H9 (cell line): ENCODE data around the gene ARHGEF7. TPM values are rescaled to one million over a fixed set of nuclear protein-coding genes. Genes with fewer than 3 reads are reported as not detected.

Source experiments
- DNase-seq: peaks from one replicate; pipeline ENCODE4 v3.0.0-alpha.2; 2017
- H2AFZ ChIP-seq: one replicate; pipeline ENCODE4 v1.6.1; 2013; ENCODE audit warnings: mild to moderate bottlenecking, low read length, control low read depth, moderate library complexity
- H2AK5ac ChIP-seq: 2 replicates; pipeline ENCODE4 v1.6.1; 2013; ENCODE audit warnings: low read length, control low read depth, mixed read lengths; ENCODE audit not compliant: insufficient read length
- H2BK120ac ChIP-seq: one replicate; pipeline ENCODE4 v1.6.1; 2013; ENCODE audit warnings: low read depth, mild to moderate bottlenecking, low read length, control low read depth, inconsistent platforms; ENCODE audit not compliant: poor library complexity, severe bottlenecking
- H2BK12ac ChIP-seq: 2 replicates; pipeline ENCODE4 v1.6.1; 2013; ENCODE audit warnings: low read length, control low read depth, mixed read lengths, low read depth; ENCODE audit not compliant: insufficient read length
- H2BK15ac ChIP-seq: 2 replicates; pipeline ENCODE4 v1.6.1; 2013; ENCODE audit warnings: low read depth, low read length, control low read depth
- H2BK20ac ChIP-seq: one replicate; pipeline ENCODE4 v1.6.1; 2013; ENCODE audit warnings: low read depth, mild to moderate bottlenecking, low read length, control low read depth, inconsistent platforms; ENCODE audit not compliant: poor library complexity, severe bottlenecking
- H2BK5ac ChIP-seq: 2 replicates; pipeline ENCODE4 v1.6.1; 2013; ENCODE audit warnings: low read length, control low read depth, mixed read lengths; ENCODE audit not compliant: insufficient read length
- H3K14ac ChIP-seq: 2 replicates; pipeline ENCODE4 v1.6.1; 2013; ENCODE audit warnings: low read length, control low read depth; ENCODE audit not compliant: insufficient read depth
- H3K18ac ChIP-seq: 2 replicates; pipeline ENCODE4 v1.6.1; 2013; ENCODE audit warnings: low read depth, mild to moderate bottlenecking, mixed read lengths, low read length, control low read depth; ENCODE audit not compliant: insufficient read length
- H3K23ac ChIP-seq: 2 replicates; pipeline ENCODE4 v1.6.1; 2013; ENCODE audit warnings: low read length, control low read depth, mixed read lengths, low read depth; ENCODE audit not compliant: insufficient read length
- H3K23me2 ChIP-seq: 2 replicates; pipeline ENCODE4 v1.6.1; 2013; ENCODE audit warnings: low read depth, mild to moderate bottlenecking, mixed read lengths, low read length, control low read depth; ENCODE audit not compliant: insufficient read length, poor library complexity, severe bottlenecking
- H3K27ac ChIP-seq: 2 replicates; pipeline ENCODE4 v1.5.1; 2013; ENCODE audit warnings: low read length, control low read depth, mixed read lengths, low read depth; ENCODE audit not compliant: insufficient read length
- H3K27me3 ChIP-seq: 2 replicates; pipeline ENCODE4 v1.6.1; 2013; ENCODE audit warnings: low read length, control low read depth, inconsistent platforms; ENCODE audit not compliant: insufficient read depth
- H3K4ac ChIP-seq: 2 replicates; pipeline ENCODE4 v1.6.1; 2013; ENCODE audit warnings: low read depth, mild to moderate bottlenecking, control low read depth, inconsistent platforms, low read length, moderate library complexity
- H3K4me1 ChIP-seq: 2 replicates; pipeline ENCODE4 v1.6.1; 2013; ENCODE audit warnings: low read length, control low read depth, inconsistent platforms; ENCODE audit not compliant: insufficient read depth
- H3K4me2 ChIP-seq: 2 replicates; pipeline ENCODE4 v1.6.1; 2013; ENCODE audit warnings: low read length, control low read depth, mixed read lengths; ENCODE audit not compliant: insufficient read length, insufficient read depth
- H3K56ac ChIP-seq: 2 replicates; pipeline ENCODE4 v1.6.1; 2013; ENCODE audit warnings: low read depth, mild to moderate bottlenecking, mixed read lengths, low read length, control low read depth; ENCODE audit not compliant: insufficient read length
- H3K79me1 ChIP-seq: 2 replicates; pipeline ENCODE4 v1.6.1; 2013; ENCODE audit warnings: low read depth, mild to moderate bottlenecking, moderate library complexity, low read length, control low read depth, inconsistent platforms; ENCODE audit not compliant: insufficient read depth, poor library complexity, severe bottlenecking
- H3K79me2 ChIP-seq: 2 replicates; pipeline ENCODE4 v1.6.1; 2013; ENCODE audit warnings: low read length, control low read depth, inconsistent platforms; ENCODE audit not compliant: insufficient read depth
- H3K9ac ChIP-seq: 2 replicates; pipeline ENCODE4 v1.6.1; 2013; ENCODE audit warnings: low read length, control low read depth, mixed read lengths; ENCODE audit not compliant: insufficient read length; ENCODE audit errors: extremely low read depth
- H3K9me3 ChIP-seq: one replicate; pipeline ENCODE4 v1.6.1; 2013; ENCODE audit warnings: low read depth, low read length, inconsistent platforms; ENCODE audit not compliant: control insufficient read depth
- H3T11ph ChIP-seq: one replicate; pipeline ENCODE4 v1.6.1; 2013; ENCODE audit warnings: mild to moderate bottlenecking, low read length, control low read depth, inconsistent platforms
- H4K20me1 ChIP-seq: one replicate; pipeline ENCODE4 v1.6.1; 2013; ENCODE audit not compliant: control insufficient read depth, insufficient read length, insufficient read depth
- H4K5ac ChIP-seq: 2 replicates; pipeline ENCODE4 v1.6.1; 2013; ENCODE audit warnings: low read depth, mild to moderate bottlenecking, mixed read lengths, low read length, control low read depth; ENCODE audit not compliant: insufficient read length
- H4K8ac ChIP-seq: replicated peaks from 2 replicates; pipeline ENCODE4 v1.6.1; 2013; ENCODE audit warnings: low read length, control low read depth, mixed read lengths, low read depth; ENCODE audit not compliant: insufficient read length
- H4K91ac ChIP-seq: 2 replicates; pipeline ENCODE4 v1.6.1; 2013; ENCODE audit warnings: low read depth, mild to moderate bottlenecking, moderate library complexity, mixed read lengths, low read length, control low read depth; ENCODE audit not compliant: insufficient read length
- H3K27ac Mint-ChIP-seq, 3 experiments: 2 replicates in 2 of 3; 3 replicates in 1 of 3; pipeline ENCODE4 v1.8.0; 2020 to 2021; ENCODE audit warnings: mixed read lengths in 3 of 3, mild to moderate bottlenecking in 1 of 3, moderate library complexity in 1 of 3
- H3K27me3 Mint-ChIP-seq: 2 replicates; pipeline ENCODE4 v1.8.0; 2021; ENCODE audit warnings: low read depth, mild to moderate bottlenecking, moderate library complexity, mixed read lengths
- H3K36me3 Mint-ChIP-seq, 3 experiments: 2 replicates in 2 of 3; 3 replicates in 1 of 3; pipeline ENCODE4 v1.8.0; 2020 to 2021; ENCODE audit warnings: low read depth in 3 of 3, mixed read lengths in 3 of 3; ENCODE audit not compliant: insufficient read depth in 1 of 3
- H3K4me1 Mint-ChIP-seq, 2 experiments: 2 replicates each; pipeline ENCODE4 v1.8.0; 2020; ENCODE audit warnings: mixed read lengths in 2 of 2
- H3K4me3 Mint-ChIP-seq, 2 experiments: 2 replicates in 1 of 2; 3 replicates in 1 of 2; pipeline ENCODE4 v1.8.0; 2020 to 2021; ENCODE audit warnings: mild to moderate bottlenecking in 2 of 2, mixed read lengths in 2 of 2, moderate library complexity in 1 of 2
- H3K9me3 Mint-ChIP-seq, 2 experiments: 2 replicates in 1 of 2; 3 replicates in 1 of 2; pipeline ENCODE4 v1.8.0; 2020; ENCODE audit warnings: mild to moderate bottlenecking in 2 of 2, mixed read lengths in 2 of 2, moderate library complexity in 1 of 2
- WGBS: extraction: QIAGEN DNeasy Blood & Tissue Kit; methylation state at CpG from one replicate; pipeline ENCODE4 v1.1.7; 2013; ENCODE audit warnings: missing lambda C conversion rate, low lambda C conversion rate, mixed read lengths; ENCODE audit not compliant: insufficient read length; ENCODE audit errors: extremely low coverage; 5-methylcytosine and 5-hydroxymethylcytosine counted together
- total RNA-seq: library from RNA; stranded (reverse); gene quantifications from 2 replicates; pipeline ENCODE4 v1.2.1, GENCODE V29; 2021
- TF ChIP-seq, protein P1 (sequence below): fragments of 200-600 bp; sonication (generic); conservative IDR thresholded peaks from 3 replicates; pipeline ENCODE4 v1.8.0; 2021; ENCODE audit warnings: antibody characterized with exemption, mild to moderate bottlenecking

The ARHGEF7 gene
- total RNA-seq, 1 experiment from 2014 or later: 51.9 TPM

DNA sequence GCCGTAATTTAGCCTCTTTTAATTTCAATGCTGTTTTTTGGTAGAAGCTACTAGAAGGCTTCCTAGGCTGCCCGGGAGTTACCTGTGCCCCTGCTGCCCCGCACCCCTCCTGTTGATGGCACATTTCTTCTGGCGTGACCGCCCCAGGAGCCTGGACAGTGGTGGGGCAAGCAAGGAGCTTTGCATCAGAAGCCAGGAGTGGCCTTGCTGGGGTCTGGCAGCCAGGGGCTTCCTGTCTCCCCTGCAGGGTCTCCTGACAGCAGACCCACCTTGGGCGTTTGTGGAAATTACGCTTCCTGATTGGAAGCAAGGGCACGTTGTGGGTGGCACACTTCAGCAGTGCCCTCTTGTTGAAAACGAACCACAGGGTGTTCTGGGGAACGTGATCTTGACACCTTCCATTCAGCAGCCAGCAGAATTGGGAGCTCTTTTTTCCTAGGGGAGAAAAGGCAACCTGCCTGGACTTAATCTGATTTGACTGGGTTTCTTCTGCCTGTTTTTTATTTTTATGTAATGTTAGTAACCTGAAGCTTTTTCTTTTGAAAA, 115.3 kb downstream of the ARHGEF7 start:
- no peak overlapping the region for H3K14ac ChIP-seq
- no peaks in the 10 kb centered on the region; the same call in 1 of the 2 replicates for H3K27me3 ChIP-seq
- no peak overlapping the region for H3T11ph ChIP-seq
- H3K9me3 Mint-ChIP-seq: no peaks in the 10 kb centered on the region
- H2AFZ ChIP-seq: no peak overlapping the region
- H3K27ac ChIP-seq: no peak overlapping the region
- no peak overlapping the region for H3K4me2 ChIP-seq
- no peak overlapping the region for H4K8ac ChIP-seq
- H4K91ac ChIP-seq: no peak overlapping the region
- H3K56ac ChIP-seq: no peak overlapping the region
- H2BK15ac ChIP-seq: no peak overlapping the region
- peaks cover 2% of the 10 kb centered on the region for H4K20me1 ChIP-seq
- H3K18ac ChIP-seq: no peak overlapping the region
- peaks cover 11 to 32% (median 15%) of the 10 kb centered on the region in 3 experiments; a peak in 6 of 7 replicates for H3K36me3 Mint-ChIP-seq
- no peaks in the 10 kb centered on the region for H3K27me3 Mint-ChIP-seq
- no peaks in the 10 kb centered on the region for H3K23me2 ChIP-seq
- peaks cover 6 to 24% of the 10 kb centered on the region in 2 experiments for H3K4me1 Mint-ChIP-seq
- no peaks in the 10 kb centered on the region for H3K9me3 ChIP-seq
- peaks cover 3% of the 10 kb centered on the region for H3K79me1 ChIP-seq
- WGBS: no CpG with 5 or more reads among the region's 10 CpGs
- no peak overlapping the region for H3K4ac ChIP-seq
- H2BK120ac ChIP-seq: no peak overlapping the region
- no peak overlapping the region for H2AK5ac ChIP-seq
- no peak overlapping the region for H2BK5ac ChIP-seq
- no peak overlapping the region for H3K4me3 Mint-ChIP-seq
- H3K4me1 ChIP-seq: no peaks in the 10 kb centered on the region
- no peak overlapping the region for H2BK12ac ChIP-seq
- H4K5ac ChIP-seq: no peak overlapping the region
- H3K79me2 ChIP-seq: peaks cover 1% of the 10 kb centered on the region; the same call in 1 of the 2 replicates
- H2BK20ac ChIP-seq: no peak overlapping the region
- no peak for DNase-seq
- H3K23ac ChIP-seq: no peak overlapping the region
- TF ChIP-seq, protein P1, sequence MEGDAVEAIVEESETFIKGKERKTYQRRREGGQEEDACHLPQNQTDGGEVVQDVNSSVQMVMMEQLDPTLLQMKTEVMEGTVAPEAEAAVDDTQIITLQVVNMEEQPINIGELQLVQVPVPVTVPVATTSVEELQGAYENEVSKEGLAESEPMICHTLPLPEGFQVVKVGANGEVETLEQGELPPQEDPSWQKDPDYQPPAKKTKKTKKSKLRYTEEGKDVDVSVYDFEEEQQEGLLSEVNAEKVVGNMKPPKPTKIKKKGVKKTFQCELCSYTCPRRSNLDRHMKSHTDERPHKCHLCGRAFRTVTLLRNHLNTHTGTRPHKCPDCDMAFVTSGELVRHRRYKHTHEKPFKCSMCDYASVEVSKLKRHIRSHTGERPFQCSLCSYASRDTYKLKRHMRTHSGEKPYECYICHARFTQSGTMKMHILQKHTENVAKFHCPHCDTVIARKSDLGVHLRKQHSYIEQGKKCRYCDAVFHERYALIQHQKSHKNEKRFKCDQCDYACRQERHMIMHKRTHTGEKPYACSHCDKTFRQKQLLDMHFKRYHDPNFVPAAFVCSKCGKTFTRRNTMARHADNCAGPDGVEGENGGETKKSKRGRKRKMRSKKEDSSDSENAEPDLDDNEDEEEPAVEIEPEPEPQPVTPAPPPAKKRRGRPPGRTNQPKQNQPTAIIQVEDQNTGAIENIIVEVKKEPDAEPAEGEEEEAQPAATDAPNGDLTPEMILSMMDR: no peak
- no peak overlapping the region for H3K27ac Mint-ChIP-seq
- no peak overlapping the region for H3K9ac ChIP-seq
